ENCODE measurements around the gene TUBGCP4. TPM values are rescaled to one million over a fixed set of nuclear protein-coding genes. Genes with fewer than 3 reads are reported as not detected.

Gene TUBGCP4
- polyA plus RNA-seq, 3 donors = 3.6 to 5.2 (median 5.2) TPM

DNA sequence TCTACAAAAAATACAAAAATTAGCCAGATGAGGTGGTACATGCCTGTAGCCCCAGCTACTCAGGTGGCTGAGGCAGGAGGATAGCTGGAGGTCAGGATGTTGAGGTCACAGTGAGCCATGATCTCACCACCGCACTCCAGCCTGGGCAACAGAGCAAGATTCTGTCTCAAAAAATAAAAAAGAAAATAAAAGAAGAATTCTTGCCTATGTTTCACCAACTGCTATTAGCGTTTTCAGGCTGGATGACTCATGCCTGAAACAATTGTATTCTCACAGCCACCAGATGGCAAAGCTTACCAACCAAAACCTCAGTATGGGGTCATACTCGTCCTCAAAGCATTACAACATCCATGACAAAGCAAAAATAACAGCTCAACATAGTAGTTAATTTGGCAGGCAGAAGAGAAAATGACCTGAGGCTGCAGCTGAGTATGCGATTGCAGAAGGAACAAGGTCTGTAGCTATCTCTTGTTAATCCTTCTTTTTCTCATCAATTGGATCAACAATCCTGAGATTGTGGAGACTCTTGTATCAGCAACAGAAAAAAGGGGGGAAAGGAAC, 69.9 kb downstream of the TUBGCP4 start:
- no peak overlapping the region for H3K27ac ChIP-seq (ENCODE audit: low read depth, low read length)
- 19 to 46% (median 21%) methylated on average over 4 of the region's 4 CpGs for WGBS, 3 donors

DNA sequence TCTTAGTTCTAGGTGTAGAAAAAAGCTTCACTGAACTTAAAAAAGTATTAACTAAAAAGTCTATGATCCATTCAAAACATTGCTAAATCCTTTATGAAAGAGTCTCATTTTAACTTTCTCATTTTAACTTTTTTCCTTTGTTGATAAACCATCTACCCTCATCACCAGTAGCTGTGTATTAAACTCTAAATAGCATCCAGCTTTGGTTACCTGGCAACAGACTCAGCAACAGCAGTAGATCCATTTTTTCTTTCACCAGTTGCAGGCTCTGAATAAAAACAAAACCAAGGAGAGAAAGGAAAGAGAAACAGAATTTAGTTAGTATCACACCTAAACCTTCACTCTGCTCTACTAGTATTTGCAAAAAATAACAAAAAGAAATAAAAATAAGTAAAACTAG, 70.4 kb downstream of the TUBGCP4 start:
- H3K27ac ChIP-seq (ENCODE audit: low read depth, low read length) = no peak overlapping the region

DNA sequence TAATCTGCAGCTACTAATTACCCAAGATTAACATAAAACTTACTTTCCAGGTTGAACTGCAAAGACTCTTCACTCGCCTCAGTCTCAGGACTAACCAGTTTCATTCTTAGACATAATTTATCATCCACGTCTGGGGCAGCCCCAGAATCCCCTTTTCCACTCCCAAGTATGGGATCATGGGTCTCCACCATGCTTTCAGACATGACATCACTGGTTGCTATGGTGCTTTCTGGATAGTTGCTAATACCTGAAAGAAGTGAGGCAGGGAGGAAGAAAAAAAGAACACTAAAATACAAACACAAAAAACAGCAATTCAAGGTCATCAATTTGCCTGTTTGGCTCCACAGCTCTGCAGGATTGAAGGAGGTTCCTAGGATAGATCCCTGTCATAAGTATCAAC, 75.4 kb downstream of the TUBGCP4 start:
- no peak overlapping the region for H3K27ac ChIP-seq (ENCODE audit: low read depth, low read length)
- 76 to 87% (median 82%) methylated on average over 2 of the region's 2 CpGs for WGBS, 3 donors

DNA sequence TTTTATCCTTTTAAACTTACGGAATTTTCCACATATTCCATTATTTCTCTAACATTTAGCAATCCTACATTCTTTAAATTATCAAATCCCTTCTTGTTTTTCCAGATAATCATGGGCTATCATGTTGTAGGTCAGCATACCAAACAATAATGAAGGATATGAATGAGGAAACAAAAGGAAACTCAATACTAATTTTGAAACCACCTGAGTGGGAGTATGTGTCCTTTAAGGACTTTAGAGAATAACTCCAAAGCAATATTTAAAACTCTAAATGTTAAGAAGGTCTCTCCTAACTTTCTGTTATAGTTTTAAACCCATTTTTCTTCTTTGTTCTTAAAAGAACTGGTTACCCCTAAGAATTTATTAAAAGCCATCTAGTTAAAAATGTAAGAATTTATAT, 79.1 kb downstream of the TUBGCP4 start:
- H3K27ac ChIP-seq (ENCODE audit: low read depth, low read length) = no peak overlapping the region
- 91 to 97% (median 96%) methylated on average over 1 of the region's 1 CpG for WGBS, 3 donors

Other genes with a start within 250 kb of the TUBGCP4 start
- gene TMEM62, start 237.5 kb upstream of the TUBGCP4 start, polyA plus RNA-seq = 10 to 100 TPM in 2 of 3 donors, 1 to 10 TPM in 1; 8.2 to 25.3 (median 10.3) TPM
- 10 to 100 TPM; 37.7 to 75.7 (median 62.0) TPM for gene CCNDBP1, start 185.7 kb upstream of the TUBGCP4 start, polyA plus RNA-seq
- gene EPB42, start 150.1 kb upstream of the TUBGCP4 start, polyA plus RNA-seq = 1 to 10 TPM in 1 of 3 donors, under 1 TPM in 2; 0.16 to 5.5 (median 0.45) TPM
- gene TGM5, start 104.2 kb upstream of the TUBGCP4 start, polyA plus RNA-seq = 1 to 10 TPM in 1 of 3 donors, under 1 TPM in 1, not detected in 1; 0.06 to 4.9 TPM
- gene TGM7, start 68.8 kb upstream of the TUBGCP4 start, polyA plus RNA-seq = under 1 TPM in 1 of 3 donors, not detected in 2; 0.02 TPM
- 1 to 10 TPM; 2.1 to 5.5 (median 2.5) TPM for gene LCMT2, start 40.5 kb upstream of the TUBGCP4 start, polyA plus RNA-seq
- gene ZSCAN29, start 58 bp upstream of the TUBGCP4 start, polyA plus RNA-seq = 1 to 10 TPM; 6.1 to 8.7 (median 6.3) TPM
- 1 to 10 TPM; 5.2 to 8.6 (median 5.5) TPM for gene TP53BP1, start 122.1 kb downstream of the TUBGCP4 start, polyA plus RNA-seq
- gene MAP1A, start 146.5 kb downstream of the TUBGCP4 start, polyA plus RNA-seq = 1 to 10 TPM in 1 of 3 donors, under 1 TPM in 2; 0.45 to 5.4 (median 1.00) TPM
- 1 to 10 TPM; 6.1 to 9.0 (median 8.3) TPM for gene PPIP5K1, start 219.1 kb downstream of the TUBGCP4 start, polyA plus RNA-seq
- gene CKMT1B, start 222.9 kb downstream of the TUBGCP4 start, polyA plus RNA-seq = 10 to 100 TPM in 1 of 3 donors, 1 to 10 TPM in 2; 2.4 to 10.0 (median 5.2) TPM
- gene STRC, start 247.7 kb downstream of the TUBGCP4 start, polyA plus RNA-seq = under 1 TPM in 2 of 3 donors, not detected in 1; 0.19 to 0.21 TPM